Fibroblast of lung (primary cell): Measurements from ENCODE around the gene THUMPD1. TPM values are rescaled to one million over a fixed set of nuclear protein-coding genes. Genes with fewer than 3 reads are reported as not detected.
"Not testable (repeated sequence)": the region's sequence is repeated elsewhere in the genome, so short reads cannot be mapped to it uniquely, and the experiment has no call there.

Experiments used
- DNase-seq, 2 donors: peaks; one replicate each; pipeline versions ENCODE4 v3.0.0 to v3.0.0-alpha.2; 2010; ENCODE audit warnings: low read depth in 2 of 2
- H2AFZ ChIP-seq: 2 replicates; pipeline ENCODE4 v1.5.1; 2012; ENCODE audit warnings: low read length, control low read depth, inconsistent platforms
- H3K27ac ChIP-seq: 2 replicates; pipeline ENCODE4 v1.5.1; 2011; ENCODE audit warnings: low read length, control low read depth; ENCODE audit not compliant: insufficient read depth
- H3K27me3 ChIP-seq: 2 replicates; pipeline ENCODE4 v1.5.1; 2011; ENCODE audit warnings: mild to moderate bottlenecking, low read length; ENCODE audit not compliant: control insufficient read depth, insufficient read depth
- H3K36me3 ChIP-seq: 2 replicates; pipeline ENCODE4 v1.5.1; 2011; ENCODE audit warnings: low read length; ENCODE audit not compliant: control insufficient read depth, insufficient read depth
- H3K4me1 ChIP-seq: 2 replicates; pipeline ENCODE4 v1.5.1; 2011; ENCODE audit warnings: low read length; ENCODE audit not compliant: control insufficient read depth, insufficient read depth; ENCODE audit errors: extremely low read depth
- H3K4me2 ChIP-seq: 2 replicates; pipeline ENCODE4 v1.5.1; 2011; ENCODE audit warnings: low read length, control low read depth; ENCODE audit not compliant: insufficient read depth; ENCODE audit errors: extremely low read depth
- H3K4me3 ChIP-seq, 4 experiments: fragments of 200-600 bp in 1 of 4; sonication (generic) in 1 of 4; replicated peaks in 1 of 4; 2 replicates each; pipeline ENCODE4 v1.5.1; 2011 to 2016; ENCODE audit warnings: low read length in 4 of 4, low read depth in 3 of 4, mild to moderate bottlenecking in 3 of 4, control low read depth in 2 of 4, inconsistent platforms in 1 of 4, mixed read lengths in 1 of 4; ENCODE audit not compliant: insufficient read depth in 1 of 4; ENCODE audit errors: control extremely low read depth in 1 of 4
- H3K79me2 ChIP-seq: 2 replicates; pipeline ENCODE4 v1.5.1; 2012; ENCODE audit warnings: mild to moderate bottlenecking, low read length, inconsistent platforms; ENCODE audit not compliant: control insufficient read depth, insufficient read depth
- H3K9ac ChIP-seq: 2 replicates; pipeline ENCODE4 v1.5.1; 2011; ENCODE audit warnings: mild to moderate bottlenecking, low read length, control low read depth; ENCODE audit not compliant: insufficient read depth
- H3K9me3 ChIP-seq: 2 replicates; pipeline ENCODE4 v1.5.1; 2012; ENCODE audit warnings: low read depth, low read length; ENCODE audit not compliant: control insufficient read depth, insufficient read depth
- H4K20me1 ChIP-seq: 2 replicates; pipeline ENCODE4 v1.5.1; 2011; ENCODE audit warnings: low read length; ENCODE audit not compliant: control insufficient read depth, insufficient read depth; ENCODE audit errors: extremely low read depth
- EZH2 ChIP-seq: IDR thresholded peaks from 2 replicates; pipeline ENCODE4 v1.5.1; 2012; ENCODE audit warnings: low read length, control low read depth, mild to moderate bottlenecking; ENCODE audit errors: missing control alignments
- polyA plus RNA-seq, 2 donors: library from polyadenylated mRNA; depleted of rRNA in 1 of 2; stranded (reverse) in 1 of 2; unstranded in 1 of 2; fragments of >200 nt; gene quantifications; 2 replicates each; pipeline ENCODE4 v1.2.1, GENCODE V29; 2011 to 2012; ENCODE audit warnings: missing spikeins in 1 of 2
- total RNA-seq: library from RNA; depleted of rRNA; stranded (reverse); fragments of >200 nt; gene quantifications from 2 replicates; pipeline ENCODE4 v1.2.1, GENCODE V29; 2014
- TF ChIP-seq, protein P1 (sequence below), 2 donors: IDR thresholded peaks in 1 of 2; conservative IDR thresholded peaks in 1 of 2; 1 replicate in 1 of 2; 2 replicates in 1 of 2; pipeline ENCODE4 v1.5.1; 2011 to 2012; ENCODE audit warnings: low read length in 2 of 2, control low read depth in 1 of 2, inconsistent platforms in 1 of 2, low read depth in 1 of 2, mild to moderate bottlenecking in 1 of 2

The THUMPD1 gene
- total and polyA plus RNA-seq, 2 donors (not counting 1 experiment from before 2014, with no cell fraction given) = 31.0 to 54.3 TPM

- Histone ChIP-seq H3K9ac (no peak overlapping the region), H3K36me3 (no peaks in the 10 kb centered on the region), H2AFZ (no peak overlapping the region), H3K79me2 (no peaks in the 10 kb centered on the region), H3K4me3 (no peak overlapping the region), H3K27me3 (no peaks in the 10 kb centered on the region), H3K4me1 (no peaks in the 10 kb centered on the region), H4K20me1 (no peaks in the 10 kb centered on the region), H3K27ac (no peak overlapping the region), H3K9me3 (no peaks in the 10 kb centered on the region), H3K4me2 (no peak overlapping the region)
- TF ChIP-seq, protein P1, sequence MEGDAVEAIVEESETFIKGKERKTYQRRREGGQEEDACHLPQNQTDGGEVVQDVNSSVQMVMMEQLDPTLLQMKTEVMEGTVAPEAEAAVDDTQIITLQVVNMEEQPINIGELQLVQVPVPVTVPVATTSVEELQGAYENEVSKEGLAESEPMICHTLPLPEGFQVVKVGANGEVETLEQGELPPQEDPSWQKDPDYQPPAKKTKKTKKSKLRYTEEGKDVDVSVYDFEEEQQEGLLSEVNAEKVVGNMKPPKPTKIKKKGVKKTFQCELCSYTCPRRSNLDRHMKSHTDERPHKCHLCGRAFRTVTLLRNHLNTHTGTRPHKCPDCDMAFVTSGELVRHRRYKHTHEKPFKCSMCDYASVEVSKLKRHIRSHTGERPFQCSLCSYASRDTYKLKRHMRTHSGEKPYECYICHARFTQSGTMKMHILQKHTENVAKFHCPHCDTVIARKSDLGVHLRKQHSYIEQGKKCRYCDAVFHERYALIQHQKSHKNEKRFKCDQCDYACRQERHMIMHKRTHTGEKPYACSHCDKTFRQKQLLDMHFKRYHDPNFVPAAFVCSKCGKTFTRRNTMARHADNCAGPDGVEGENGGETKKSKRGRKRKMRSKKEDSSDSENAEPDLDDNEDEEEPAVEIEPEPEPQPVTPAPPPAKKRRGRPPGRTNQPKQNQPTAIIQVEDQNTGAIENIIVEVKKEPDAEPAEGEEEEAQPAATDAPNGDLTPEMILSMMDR (conservative IDR thresholded peaks at IDR 0.05 in 1 of 2, IDR thresholded peaks at IDR 0.05 in 1 of 2; ENCODE audit: low read depth in 1 of 2, low read length in 2 of 2) = no peak
- TF ChIP-seq EZH2 = no peak
- no peak for DNase-seq
These were observed 26.0 kb upstream of the THUMPD1 start for GRCh38 chr16:20767577-20767976.

GRCh38 chr16:20766294-20766693 is 24.7 kb upstream of the THUMPD1 start:
- Histone ChIP-seq H3K4me3 (no peak overlapping the region), H3K27ac (no peak overlapping the region), H3K36me3 (no peaks in the 10 kb centered on the region), H3K4me2 (no peak overlapping the region), H3K79me2 (no peaks in the 10 kb centered on the region), H3K4me1 (no peaks in the 10 kb centered on the region), H3K9me3 (no peaks in the 10 kb centered on the region), H4K20me1 (no peaks in the 10 kb centered on the region), H3K9ac (no peak overlapping the region), H3K27me3 (no peaks in the 10 kb centered on the region), H2AFZ (no peak overlapping the region)
- no peak for DNase-seq
- TF ChIP-seq, protein P1 (conservative IDR thresholded peaks at IDR 0.05 in 1 of 2, IDR thresholded peaks at IDR 0.05 in 1 of 2; ENCODE audit: low read depth in 1 of 2, low read length in 2 of 2) = no peak
- TF ChIP-seq EZH2 = no peak

DNA sequence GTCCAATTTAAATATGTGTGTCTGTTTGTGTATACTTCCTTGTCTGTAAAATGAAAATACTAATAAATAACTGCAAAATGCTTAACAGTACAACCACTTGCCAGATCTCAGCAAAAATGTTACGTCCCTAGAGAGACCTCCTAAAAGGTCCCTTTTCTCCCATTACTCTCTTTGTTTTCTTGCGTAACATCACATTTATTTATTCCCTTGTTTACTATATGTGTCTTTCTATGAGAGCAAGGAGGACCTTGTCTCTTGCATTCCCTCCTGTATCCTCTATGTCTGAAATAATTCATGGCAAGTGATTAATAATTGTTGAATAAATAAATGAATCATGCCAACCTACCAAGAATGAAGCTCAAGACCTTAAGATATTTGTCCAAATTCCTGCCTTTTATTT is 24.1 kb upstream of the THUMPD1 start:
- Histone ChIP-seq H2AFZ (no peak overlapping the region), H4K20me1 (no peaks in the 10 kb centered on the region), H3K79me2 (no peaks in the 10 kb centered on the region), H3K9ac (no peak overlapping the region), H3K4me1 (no peaks in the 10 kb centered on the region), H3K4me3 (no peak overlapping the region), H3K4me2 (no peak overlapping the region), H3K27me3 (no peaks in the 10 kb centered on the region), H3K9me3 (no peaks in the 10 kb centered on the region), H3K36me3 (no peaks in the 10 kb centered on the region), H3K27ac (no peak overlapping the region)
- no peak for DNase-seq
- TF ChIP-seq, protein P1 (conservative IDR thresholded peaks at IDR 0.05 in 1 of 2, IDR thresholded peaks at IDR 0.05 in 1 of 2; ENCODE audit: low read depth in 1 of 2, low read length in 2 of 2) = no peak
- TF ChIP-seq EZH2 = no peak

GRCh38 chr16:20764448-20764847 is 22.8 kb upstream of the THUMPD1 start:
- H3K27ac ChIP-seq, H3K4me2 ChIP-seq, H3K9ac ChIP-seq, H3K27me3 ChIP-seq, H3K4me1 ChIP-seq, H4K20me1 ChIP-seq, H3K79me2 ChIP-seq, DNase-seq, H3K9me3 ChIP-seq, H3K36me3 ChIP-seq, H3K4me3 ChIP-seq, H2AFZ ChIP-seq: not testable (repeated sequence)
